Heart left ventricle (tissue), 13 donors: ENCODE results near the gene NIT2.

Experiments
- POLR2A ChIP-seq, 2 donors: fragments of 450-650 bp; IDR thresholded peaks; one replicate each; pipeline ENCODE4 v1.6.1; 2017; ENCODE audit warnings: antibody characterized with exemption in 2 of 2, mild to moderate bottlenecking in 2 of 2, moderate library complexity in 2 of 2
- TF ChIP-seq, protein P1 (sequence below), 12 donors: fragments of 200-600 bp; sonication (generic) in 4 of 12; IDR thresholded peaks; one replicate each; pipeline versions ENCODE4 v1.5.0 to v1.8.0; 2018 to 2022; ENCODE audit warnings: antibody characterized with exemption in 12 of 12, mild to moderate bottlenecking in 5 of 12
- donor health status: ischemic (EF 13 %, LVEDD 7.1; RV severe dilation, severe dysfunction).
- donor health status: DM: no; HTN: yes; CAD: no.
- donor health status: DM: no; HTN: no; CAD: no.
- donor health status: ischemic (EF 25% LVEDD 6.9; RV normal size, moderate dysfunction).
- donor health status: ischemic (EF 25% LVEDD 5.7; RV mildly dilated, moderate dysfunction).
- donor health status: ischemic (EF 35%, LVEDD 5.7; RV mildly dilated, moderate dysfunction).
- donor health status: nonischemic (EF 11% LVEDD 7.7; RV severe dilation, severe dysfunction).
- donor health status: DM: yes; HTN: yes; CAD: no.
- donor health status: PGD.
- donor health status: ischemic (EF 29% LVEDD 5.4; RV normal size, mild dysfunction).
- donor health status: nonischemic (EF 23%, LVEDD 6.1; RV moderate dilation, normal function).

- TF ChIP-seq, protein P1, sequence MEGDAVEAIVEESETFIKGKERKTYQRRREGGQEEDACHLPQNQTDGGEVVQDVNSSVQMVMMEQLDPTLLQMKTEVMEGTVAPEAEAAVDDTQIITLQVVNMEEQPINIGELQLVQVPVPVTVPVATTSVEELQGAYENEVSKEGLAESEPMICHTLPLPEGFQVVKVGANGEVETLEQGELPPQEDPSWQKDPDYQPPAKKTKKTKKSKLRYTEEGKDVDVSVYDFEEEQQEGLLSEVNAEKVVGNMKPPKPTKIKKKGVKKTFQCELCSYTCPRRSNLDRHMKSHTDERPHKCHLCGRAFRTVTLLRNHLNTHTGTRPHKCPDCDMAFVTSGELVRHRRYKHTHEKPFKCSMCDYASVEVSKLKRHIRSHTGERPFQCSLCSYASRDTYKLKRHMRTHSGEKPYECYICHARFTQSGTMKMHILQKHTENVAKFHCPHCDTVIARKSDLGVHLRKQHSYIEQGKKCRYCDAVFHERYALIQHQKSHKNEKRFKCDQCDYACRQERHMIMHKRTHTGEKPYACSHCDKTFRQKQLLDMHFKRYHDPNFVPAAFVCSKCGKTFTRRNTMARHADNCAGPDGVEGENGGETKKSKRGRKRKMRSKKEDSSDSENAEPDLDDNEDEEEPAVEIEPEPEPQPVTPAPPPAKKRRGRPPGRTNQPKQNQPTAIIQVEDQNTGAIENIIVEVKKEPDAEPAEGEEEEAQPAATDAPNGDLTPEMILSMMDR (IDR thresholded peaks at IDR 0.05), result no peak
- TF ChIP-seq POLR2A (IDR thresholded peaks at IDR 0.05), result no peak
Observed at GRCh38 chr3:100288288-100288894, 46.2 kb upstream of the NIT2 start.
